ENCODE results near the gene TDRD1. TPM values are rescaled to one million over a fixed set of nuclear protein-coding genes. Genes with fewer than 3 reads are reported as not detected.

TDRD1 gene
- total RNA-seq, 1 experiment from 2014 or later: not detected

DNA sequence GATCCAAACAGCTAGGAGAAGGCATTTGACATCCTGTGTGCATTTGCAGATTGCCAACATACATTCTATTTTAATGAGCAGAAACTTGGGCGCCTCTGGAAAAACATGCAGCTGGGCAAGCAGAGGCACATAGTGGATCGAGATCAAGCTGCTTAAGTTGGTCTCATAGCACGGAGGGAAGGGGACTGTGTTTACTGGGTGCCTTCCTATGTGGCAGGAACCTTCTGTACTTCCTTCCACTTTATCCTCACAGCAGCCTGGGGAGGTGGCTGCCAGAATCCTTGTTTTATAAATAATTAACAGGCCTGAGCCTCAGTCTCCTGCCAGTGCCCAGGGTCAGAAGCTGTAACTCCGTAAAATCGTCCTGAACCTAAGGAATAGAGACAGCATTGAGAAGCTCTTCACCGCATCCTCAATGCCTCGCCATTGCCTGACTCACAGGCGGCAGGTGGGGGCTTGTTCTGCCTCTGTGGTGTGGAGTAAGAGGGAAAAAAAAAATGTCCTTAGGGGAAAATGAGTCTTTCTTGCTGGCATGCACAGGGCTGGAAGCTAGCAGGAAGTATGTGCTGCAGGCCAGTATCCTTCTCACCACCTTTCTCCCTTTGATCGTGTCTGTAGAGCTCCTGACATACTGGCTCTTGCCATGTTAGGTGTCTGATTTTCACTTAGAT, 66.1 kb downstream of the TDRD1 start:
- Histone ChIP-seq H3K4me3 (no peak overlapping the region), H3K36me3 (no peaks in the 10 kb centered on the region), H3K9me3 (no peaks in the 10 kb centered on the region), H3K27me3 (peaks cover 19% of the 10 kb centered on the region)
- no peak for DNase-seq

DNA sequence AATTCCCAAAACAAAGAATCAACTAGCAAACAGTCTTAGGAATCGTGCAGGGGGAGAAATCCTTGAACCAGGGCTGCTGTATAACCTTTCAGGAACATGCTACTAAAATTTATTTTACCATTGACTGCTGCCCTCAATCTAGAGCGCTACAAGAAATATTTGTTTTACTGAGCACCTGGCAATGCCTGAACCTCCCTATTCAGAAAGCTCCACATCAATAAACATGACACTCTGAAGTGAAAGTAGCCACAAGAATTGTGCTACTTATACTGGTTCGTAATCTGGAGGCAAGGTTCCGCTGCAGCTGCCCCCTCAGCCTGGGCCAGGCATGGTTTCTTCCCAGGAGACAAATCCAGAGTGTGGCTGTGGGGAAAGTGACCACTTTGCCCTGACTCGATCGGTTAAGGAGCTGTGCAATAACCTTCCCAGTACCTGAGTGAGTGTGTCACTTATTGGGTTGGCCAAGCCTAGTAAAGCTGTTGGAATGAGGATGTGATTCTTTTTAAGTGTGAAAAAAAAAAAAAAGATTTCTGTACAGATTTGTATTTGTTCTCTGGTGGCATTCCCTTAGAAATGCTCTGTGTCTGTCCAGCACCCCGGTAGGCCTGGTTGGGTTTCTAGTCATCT, 67.6 kb downstream of the TDRD1 start:
- no peak overlapping the region for H3K4me3 ChIP-seq
- DNase-seq: no peak
- H3K27me3 ChIP-seq: peaks cover 13% of the 10 kb centered on the region; the same call in 1 of the 2 replicates
- no peaks in the 10 kb centered on the region for H3K36me3 ChIP-seq
- H3K9me3 ChIP-seq: no peaks in the 10 kb centered on the region

DNA sequence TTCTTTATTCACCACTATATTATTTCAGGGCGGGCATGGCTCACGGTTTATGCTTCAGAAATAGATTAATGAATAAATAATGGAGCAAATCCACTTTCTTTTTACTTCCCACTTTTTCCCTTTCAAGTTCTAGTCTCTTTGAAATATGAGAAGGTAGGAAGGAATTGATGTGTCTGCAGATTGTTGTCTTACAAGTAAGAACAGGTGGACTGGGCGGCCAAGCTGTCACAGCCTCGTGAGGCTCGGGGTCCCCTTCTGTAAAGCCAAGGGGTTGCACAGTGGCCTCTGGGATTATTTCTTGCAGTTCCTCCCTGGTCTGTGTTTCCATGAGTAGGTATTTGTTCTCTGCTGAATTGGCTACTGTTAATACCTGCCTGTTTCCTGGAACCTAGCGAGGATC, 71.1 kb downstream of the TDRD1 start:
- no peaks in the 10 kb centered on the region for H3K36me3 ChIP-seq
- H3K27me3 ChIP-seq: no peaks in the 10 kb centered on the region
- no peaks in the 10 kb centered on the region for H3K9me3 ChIP-seq
- H3K4me3 ChIP-seq: no peak overlapping the region
- DNase-seq: no peak

DNA sequence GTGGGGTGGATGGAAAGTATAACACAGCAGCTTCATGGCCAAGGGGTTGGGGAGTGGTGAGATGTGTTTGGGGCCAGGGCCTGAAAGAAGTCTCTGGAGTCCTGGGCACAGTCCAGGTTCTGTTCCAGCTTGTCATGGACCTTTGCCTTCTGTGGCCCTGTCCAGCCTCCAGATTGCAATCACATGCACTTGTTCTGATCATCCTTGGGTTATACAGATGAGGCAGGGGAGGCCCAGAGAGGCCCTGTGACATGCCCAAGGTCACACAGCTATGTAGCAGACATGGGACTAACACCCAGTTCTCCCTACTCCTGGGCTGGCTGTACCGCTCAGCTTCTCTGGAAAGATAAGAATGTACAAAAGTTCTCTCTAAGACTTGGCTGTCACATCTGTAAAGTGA, 71.6 kb downstream of the TDRD1 start:
- no peaks in the 10 kb centered on the region for H3K9me3 ChIP-seq
- H3K27me3 ChIP-seq: no peaks in the 10 kb centered on the region
- no peak overlapping the region for H3K4me3 ChIP-seq
- no peaks in the 10 kb centered on the region for H3K36me3 ChIP-seq
- DNase-seq: no peak

DNA sequence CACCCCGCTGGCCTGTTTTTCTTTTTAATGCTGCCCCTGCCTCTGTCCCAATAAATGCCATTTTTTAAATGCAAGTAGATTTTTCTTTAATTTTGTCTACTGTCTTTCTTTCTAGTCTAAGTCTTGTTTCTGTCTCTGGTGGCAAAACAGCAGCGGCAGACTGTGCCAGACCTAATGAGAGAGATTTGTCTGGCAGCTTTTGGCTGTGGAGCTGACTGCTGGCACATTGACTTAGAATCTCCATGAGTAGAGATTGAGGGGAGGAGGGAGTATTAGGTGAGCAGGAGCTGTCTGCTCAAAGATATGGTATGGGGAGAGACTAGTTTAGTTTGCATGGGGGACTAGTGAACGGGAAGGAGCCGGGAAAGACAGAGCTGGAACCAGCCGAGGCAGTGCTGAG, 72.9 kb downstream of the TDRD1 start:
- DNase-seq: no peak
- Histone ChIP-seq H3K4me3 (no peak overlapping the region), H3K27me3 (no peaks in the 10 kb centered on the region), H3K36me3 (no peaks in the 10 kb centered on the region), H3K9me3 (no peaks in the 10 kb centered on the region)

DNA sequence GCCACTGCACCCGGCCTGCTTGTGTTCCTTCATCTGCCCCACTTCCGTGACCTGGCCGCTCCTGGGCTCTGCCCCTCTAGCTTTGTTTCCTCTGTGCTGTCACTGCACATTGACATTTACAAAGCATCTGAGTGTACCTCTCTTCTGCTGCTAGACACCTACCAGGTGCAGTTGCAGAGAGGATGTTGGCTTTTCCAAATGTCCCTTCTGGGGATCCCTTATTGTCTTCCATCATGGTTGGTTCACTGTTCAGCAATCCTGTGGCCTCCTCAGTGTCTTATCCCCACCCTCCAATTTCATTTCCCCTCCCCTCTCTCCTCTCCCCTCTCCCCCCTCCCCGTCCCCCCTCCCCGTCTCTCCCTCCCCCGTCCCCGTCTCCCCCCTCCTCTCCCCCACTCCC, 73.7 kb downstream of the TDRD1 start:
- no peaks in the 10 kb centered on the region for H3K27me3 ChIP-seq

DNA sequence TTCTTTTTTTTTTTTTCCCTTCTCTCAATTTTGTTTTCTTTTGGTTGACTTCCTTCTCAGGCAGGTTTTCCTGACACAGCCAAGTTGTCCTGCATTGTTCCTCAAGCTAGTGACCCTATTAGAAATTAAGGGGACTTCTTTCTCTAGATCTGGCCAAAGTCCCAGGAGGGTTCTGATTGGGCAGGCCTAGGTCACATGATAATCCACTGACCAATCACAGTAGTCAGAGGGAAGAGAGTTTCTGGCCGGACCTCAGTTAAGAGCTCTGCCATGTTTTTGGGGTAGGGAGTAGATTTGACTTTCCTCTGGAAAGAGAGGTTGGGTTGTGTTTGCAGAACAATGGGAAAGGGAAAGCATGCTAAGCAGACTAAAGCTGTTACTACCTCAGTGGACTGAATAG, 76.1 kb downstream of the TDRD1 start:
- H3K4me3 ChIP-seq: no peak overlapping the region
- no peaks in the 10 kb centered on the region for H3K27me3 ChIP-seq
- no peak for DNase-seq
- H3K9me3 ChIP-seq: no peaks in the 10 kb centered on the region
- H3K36me3 ChIP-seq: no peaks in the 10 kb centered on the region

More for the DNA sequence above, 73.7 kb downstream of the TDRD1 start:
- no peak overlapping the region for H3K4me3 ChIP-seq
- H3K36me3 ChIP-seq: no peaks in the 10 kb centered on the region
- H3K9me3 ChIP-seq: no peaks in the 10 kb centered on the region
- DNase-seq: no peak

DNA sequence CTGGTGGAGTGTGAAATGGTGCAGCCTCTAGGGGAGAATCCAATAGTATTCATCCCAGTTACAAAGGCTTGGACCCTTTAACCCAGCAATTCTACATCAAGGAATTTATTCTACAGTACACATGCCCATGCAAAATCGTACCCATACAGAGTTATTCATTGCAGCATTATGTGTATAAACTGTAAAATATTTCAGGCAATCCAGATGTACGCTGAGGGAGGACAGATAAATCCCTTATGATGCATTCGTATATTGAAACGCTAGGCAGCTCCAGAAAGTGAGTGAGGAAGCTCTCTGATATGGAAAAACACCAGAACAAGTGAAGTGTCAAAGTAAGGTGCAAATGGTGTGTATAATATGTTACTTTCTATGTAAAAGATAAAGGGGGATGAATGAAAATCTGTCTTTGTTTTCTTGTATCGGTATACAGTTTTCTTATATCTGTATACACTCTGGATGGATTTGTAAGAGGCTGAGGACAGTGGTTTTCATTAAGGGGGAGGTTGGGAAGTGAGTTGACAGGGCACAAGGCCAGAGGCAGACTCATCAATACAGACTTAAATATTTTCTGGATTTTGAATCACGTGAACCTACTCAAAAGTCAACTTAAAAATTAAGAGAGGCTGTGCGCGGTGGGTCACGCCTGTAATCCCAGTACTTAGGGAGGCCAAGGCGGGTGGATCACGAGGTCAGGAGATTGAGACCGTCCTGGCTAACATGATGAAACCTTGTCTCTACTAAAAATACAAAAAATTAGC, 77.0 kb downstream of the TDRD1 start:
- Histone ChIP-seq H3K36me3 (no peaks in the 10 kb centered on the region), H3K9me3 (no peaks in the 10 kb centered on the region), H3K27me3 (no peaks in the 10 kb centered on the region), H3K4me3 (no peak overlapping the region)
- DNase-seq: no peak

DNA sequence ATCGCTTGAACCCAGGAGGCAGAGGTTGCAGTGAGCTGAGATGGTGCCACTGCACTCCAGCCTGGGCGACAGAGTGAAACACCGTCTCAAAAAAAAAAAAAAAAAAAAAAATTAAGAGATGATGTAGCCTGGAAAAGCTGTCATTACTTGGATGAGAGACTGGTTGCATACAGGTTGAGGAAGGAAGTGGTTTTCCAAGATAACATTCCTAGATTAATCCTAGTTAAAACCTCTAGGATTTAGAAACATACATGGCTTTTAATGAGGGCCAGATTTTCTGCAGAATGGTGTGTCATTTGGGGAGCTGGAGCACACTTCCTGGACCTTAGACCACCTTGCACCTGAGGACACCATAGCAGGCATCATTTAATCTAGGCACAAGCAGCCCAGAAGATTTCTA, 77.7 kb downstream of the TDRD1 start:
- no peaks in the 10 kb centered on the region for H3K36me3 ChIP-seq
- no peaks in the 10 kb centered on the region for H3K9me3 ChIP-seq
- no peak overlapping the region for H3K4me3 ChIP-seq
- no peak for DNase-seq
- no peaks in the 10 kb centered on the region for H3K27me3 ChIP-seq

DNA sequence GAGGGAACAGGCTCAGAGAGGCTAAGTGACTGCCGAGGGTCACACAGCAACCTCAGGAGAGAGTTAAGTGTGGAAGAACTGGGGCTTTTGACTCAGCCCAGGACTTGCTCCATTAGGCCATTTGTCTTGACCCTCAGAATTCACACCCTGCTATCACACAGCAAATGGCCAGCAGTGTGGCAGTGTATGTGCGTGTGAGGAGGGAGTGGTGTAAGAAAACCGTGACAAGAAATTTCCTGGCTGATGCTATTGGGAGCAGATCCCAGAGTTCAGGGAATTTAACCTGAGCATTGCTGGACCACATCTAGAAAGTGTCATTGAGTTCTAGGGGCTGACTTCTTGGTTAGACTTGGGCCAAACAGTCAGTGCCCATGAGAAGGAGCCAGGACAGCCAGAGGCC, 78.3 kb downstream of the TDRD1 start:
- no peak for DNase-seq
- Histone ChIP-seq H3K27me3 (no peaks in the 10 kb centered on the region), H3K9me3 (no peaks in the 10 kb centered on the region), H3K4me3 (no peak overlapping the region), H3K36me3 (no peaks in the 10 kb centered on the region)

DNA sequence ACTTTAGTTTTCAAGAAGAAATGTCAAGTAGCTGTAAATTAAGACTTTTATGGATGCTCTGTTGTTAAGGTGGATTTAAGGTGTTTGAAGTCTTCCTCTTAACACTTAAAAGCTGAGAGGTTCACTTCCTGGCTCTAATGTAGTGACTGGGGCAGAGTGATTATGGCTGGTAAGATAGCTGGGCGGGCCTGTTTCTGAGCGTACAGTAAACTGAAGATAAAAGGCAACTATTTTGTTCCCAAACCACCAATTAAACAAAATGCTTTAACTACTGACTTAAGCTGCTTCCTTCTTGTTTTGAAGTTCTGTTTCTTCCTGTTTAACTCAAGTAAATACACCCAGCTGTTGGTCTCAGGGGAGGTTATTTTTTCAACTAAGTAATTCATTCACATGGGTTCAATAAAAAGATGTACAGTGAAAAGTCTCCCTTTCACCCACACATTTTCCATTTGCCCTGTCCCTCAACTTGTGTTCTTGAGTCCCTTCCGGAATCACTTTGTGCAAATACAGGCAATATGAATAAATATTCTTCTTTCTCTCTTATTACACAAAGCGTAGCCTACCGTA, 79.2 kb downstream of the TDRD1 start:
- Histone ChIP-seq H3K27me3 (no peaks in the 10 kb centered on the region), H3K9me3 (no peaks in the 10 kb centered on the region), H3K4me3 (no peak overlapping the region), H3K36me3 (no peaks in the 10 kb centered on the region)
- no peak for DNase-seq

DNA sequence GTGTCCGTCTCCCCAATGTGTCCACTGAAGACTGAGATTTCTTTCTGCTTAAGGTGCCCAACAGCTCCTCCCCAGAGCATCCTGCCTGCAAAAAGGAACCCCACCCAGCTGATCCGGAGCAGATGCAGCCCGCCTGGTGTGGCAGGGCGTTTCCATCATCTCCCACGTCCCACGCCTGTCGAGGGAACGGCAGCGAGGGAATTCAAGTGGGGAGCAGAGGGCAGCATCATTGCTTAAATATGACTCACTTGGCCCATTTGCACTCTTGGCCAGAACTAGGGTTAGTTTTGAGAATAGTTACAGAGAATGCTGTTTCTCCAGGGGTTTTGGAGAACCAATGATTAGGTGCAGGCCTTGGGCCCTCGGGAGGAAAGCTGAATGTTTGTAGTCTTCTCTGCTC, 80.7 kb downstream of the TDRD1 start:
- Histone ChIP-seq H3K9me3 (no peaks in the 10 kb centered on the region), H3K36me3 (no peaks in the 10 kb centered on the region), H3K4me3 (no peak overlapping the region), H3K27me3 (no peaks in the 10 kb centered on the region)
- DNase-seq: peak; percentile 57

DNA sequence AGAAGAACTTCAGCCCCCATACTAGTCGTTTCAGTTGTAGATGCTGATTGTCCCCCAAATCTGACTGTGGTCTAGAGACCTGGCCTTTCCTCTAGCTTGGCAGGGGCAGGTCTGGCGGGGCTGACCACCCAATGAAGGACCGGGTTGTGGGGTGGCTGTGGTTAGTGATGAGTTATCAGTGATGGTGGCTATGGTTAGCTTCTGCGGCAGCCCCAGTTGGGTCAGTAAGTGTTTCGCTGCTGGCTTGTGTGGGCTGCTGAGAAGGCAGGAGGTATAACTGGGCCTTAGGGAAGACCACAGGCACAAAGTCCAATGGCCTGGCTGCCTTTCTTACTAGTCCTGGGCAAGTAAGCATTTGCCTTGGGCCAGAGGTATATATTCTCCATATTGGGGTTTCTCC, 81.2 kb downstream of the TDRD1 start:
- Histone ChIP-seq H3K4me3 (no peak overlapping the region), H3K27me3 (no peaks in the 10 kb centered on the region), H3K9me3 (no peaks in the 10 kb centered on the region), H3K36me3 (no peaks in the 10 kb centered on the region)
- no peak for DNase-seq

DNA sequence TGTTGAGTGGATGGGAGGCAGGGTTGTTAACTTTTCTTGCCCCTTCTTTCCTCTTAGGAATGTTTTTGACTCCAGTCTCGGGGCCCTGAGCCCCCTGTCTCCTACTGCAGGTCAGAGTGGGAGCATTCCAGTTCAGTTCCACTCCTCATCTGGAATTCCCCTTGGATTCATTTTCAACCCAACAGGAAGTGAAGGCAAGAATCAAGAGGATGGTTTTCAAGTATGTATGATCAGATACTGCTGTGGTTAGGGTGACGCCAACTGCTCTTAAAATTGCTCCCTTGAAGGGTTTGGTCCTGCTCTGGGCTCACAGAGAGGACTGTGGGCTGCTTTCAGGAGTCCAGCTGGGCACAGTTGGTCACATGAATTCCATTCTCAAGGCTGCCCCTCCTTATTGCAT, 81.9 kb downstream of the TDRD1 start:
- H3K27me3 ChIP-seq: no peaks in the 10 kb centered on the region
- no peaks in the 10 kb centered on the region for H3K9me3 ChIP-seq
- no peak overlapping the region for H3K4me3 ChIP-seq
- H3K36me3 ChIP-seq: no peaks in the 10 kb centered on the region
- DNase-seq: no peak

DNA sequence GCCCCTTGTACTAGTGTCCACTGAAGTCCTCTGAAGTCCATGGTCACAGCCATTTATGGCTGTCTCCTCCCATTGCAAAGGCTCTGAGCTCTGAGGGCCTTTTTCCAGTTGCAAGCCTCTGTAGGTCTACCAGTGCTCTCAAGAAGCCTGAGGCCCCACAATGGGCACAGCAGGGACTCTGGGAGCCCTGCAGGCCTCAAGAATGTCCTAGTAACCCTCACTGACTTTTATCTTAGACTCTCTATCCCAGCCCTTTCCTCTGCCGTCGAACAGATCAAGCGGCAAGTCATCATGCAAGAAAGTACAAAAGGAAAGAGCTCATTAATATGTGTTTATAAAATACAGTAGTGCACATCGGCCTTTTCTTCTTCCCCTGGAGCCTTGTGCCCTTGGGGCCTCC, 83.3 kb downstream of the TDRD1 start:
- H3K36me3 ChIP-seq: no peaks in the 10 kb centered on the region
- H3K27me3 ChIP-seq: no peaks in the 10 kb centered on the region
- H3K4me3 ChIP-seq: no peak overlapping the region
- no peak for DNase-seq
- no peaks in the 10 kb centered on the region for H3K9me3 ChIP-seq

DNA sequence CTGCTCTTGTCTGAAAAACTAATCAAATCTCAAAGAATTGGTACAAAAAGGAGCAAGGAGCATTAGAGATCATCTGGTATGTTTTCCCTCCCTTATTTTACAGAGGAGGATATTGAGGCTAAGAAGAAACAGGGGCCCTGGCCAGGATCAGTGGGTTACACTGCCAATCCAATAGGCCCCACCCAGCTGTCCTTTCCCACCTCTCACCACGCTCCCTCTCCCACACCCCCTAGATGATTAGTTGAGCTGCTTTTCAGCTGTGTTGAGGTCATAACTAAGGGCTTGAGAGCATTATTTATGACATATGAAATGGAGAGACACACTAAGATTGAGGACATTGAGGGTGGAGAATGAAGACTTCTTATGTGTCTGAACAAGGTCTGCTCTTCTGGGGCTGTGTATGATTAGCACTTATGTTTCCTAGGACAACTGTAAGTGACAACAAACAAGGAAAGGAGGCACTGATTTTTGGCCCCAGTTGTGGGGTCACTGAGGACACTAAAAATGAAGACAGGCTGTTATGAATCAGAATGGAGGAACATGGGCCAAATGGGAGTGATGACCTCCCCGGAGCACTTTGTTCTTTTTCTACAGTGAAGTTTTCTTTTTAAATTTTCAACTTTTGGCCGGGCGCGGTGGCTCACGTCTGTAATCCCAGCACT, 86.4 kb downstream of the TDRD1 start:
- H3K9me3 ChIP-seq: no peaks in the 10 kb centered on the region
- H3K36me3 ChIP-seq: no peaks in the 10 kb centered on the region
- H3K27me3 ChIP-seq: no peaks in the 10 kb centered on the region
- no peak overlapping the region for H3K4me3 ChIP-seq
- DNase-seq: peak; percentile 10

DNA sequence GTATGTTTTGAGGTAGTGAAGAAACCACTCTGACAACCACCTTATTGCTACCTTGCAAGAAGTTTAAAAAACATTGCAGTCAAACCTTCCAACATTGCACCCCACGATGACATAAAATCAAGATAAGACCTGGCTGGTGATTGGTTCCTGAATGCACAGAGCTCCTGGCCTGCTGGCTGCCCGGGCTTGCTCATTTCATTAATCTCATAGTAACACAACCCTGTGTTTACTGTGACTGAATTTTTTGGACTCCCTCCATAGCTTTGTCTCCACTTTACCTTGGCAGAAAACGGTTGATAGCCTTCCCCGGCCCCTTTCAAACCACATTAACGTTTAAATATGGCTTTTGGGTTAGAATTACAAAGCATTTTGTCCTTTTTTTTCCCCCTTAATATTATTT, 87.4 kb downstream of the TDRD1 start:
- H3K4me3 ChIP-seq: no peak overlapping the region
- H3K36me3 ChIP-seq: no peaks in the 10 kb centered on the region
- no peaks in the 10 kb centered on the region for H3K9me3 ChIP-seq
- H3K27me3 ChIP-seq: no peaks in the 10 kb centered on the region
- peak; percentile 71 for DNase-seq

Measured in MG63 (cell line).